Skin of body (tissue), 2 donors: ENCODE results near the gene METTL2B. TPM values are rescaled to one million over a fixed set of nuclear protein-coding genes. Genes with fewer than 3 reads are reported as not detected.
"Not testable (repeated sequence)": the region's sequence is repeated elsewhere in the genome, so short reads cannot be mapped to it uniquely, and the experiment has no call there.

ENCODE experiments used
- DNase-seq: peaks from one replicate; lab custom pipeline; 2025; lab: John Stamatoyannopoulos, UW
- total RNA-seq: library from RNA; depleted of rRNA; stranded (reverse); fragments of >200 nt; gene quantifications from one replicate; pipeline ENCODE4 v1.2.3, GENCODE V29; 2014

The METTL2B gene
- total RNA-seq, 1 donor from 2014 or later: 22.5 TPM

DNA sequence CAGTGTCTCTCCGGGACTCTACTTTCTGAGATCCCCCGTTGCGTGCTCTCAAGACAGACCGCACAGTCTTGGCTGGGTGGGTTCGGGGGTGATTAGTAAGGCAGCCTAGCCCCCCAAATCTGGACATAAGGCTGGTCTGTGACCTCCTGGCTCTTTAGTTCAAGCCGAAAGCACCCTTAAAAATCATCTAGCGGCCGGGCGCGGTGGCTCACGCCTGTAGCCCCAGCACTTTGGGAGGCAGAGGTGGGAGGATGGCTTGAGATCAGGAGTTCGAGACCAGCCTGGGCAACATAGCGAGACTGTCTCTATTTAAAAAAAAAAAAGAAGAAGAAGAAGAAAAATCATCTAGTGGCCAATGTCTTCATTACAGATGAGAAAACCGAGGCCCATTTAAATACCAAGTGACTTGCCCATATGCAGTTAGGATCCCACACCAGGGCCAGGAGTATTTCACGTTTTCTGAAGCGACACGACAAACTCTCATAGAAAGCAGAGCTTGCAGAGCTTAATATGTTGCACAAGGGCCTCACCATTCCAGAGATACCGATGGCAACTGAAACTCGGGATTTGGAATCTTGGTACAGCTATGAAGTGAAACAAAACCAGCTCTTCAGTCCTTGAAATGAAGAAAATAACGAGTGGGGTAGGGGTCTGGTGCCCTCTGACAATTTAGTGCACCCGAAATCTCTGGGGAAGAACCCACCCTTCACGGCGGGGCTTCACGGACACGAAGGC lies 21.6 kb upstream of the METTL2B start:
- peak; percentile 28 for DNase-seq

DNA sequence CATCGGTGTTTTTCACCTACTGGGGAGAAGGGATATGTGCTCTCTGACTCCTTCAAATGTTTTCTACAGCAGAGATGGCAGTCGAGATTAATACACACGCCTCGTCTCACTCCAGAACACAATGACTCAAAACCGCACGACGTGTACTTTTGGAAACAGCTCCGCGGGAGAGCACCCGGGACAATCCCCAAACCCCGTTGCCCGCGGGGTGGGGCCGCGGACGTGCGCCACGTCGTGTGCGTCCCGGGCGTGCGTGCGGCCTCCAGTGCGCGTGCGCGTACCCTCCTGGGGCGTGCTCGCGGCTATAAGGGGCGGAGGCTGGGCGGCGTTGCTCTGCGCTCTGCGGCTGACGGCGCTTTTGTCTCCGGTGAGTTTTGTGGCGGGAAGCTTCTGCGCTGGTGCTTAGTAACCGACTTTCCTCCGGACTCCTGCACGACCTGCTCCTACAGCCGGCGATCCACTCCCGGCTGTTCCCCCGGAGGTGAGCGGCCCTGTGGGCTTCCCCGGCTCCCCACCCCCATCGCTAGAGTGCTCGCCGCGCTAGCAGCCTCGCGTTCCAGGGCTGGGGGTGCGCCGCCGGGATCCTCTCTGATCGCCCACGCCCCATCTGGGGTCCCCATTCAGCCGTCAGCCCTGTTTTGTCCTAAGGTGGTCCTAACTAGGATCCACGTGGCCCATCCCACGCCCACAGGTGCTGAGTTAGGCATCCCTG lies 20.8 kb upstream of the METTL2B start, which contains the start of gene HILPDA:
Gene HILPDA (plus strand): TSS at position 336 of the 712 bp plus-strand sequence. CDS start 1,391 bp downstream, outside the sequence.
- peak; percentile 92 for DNase-seq

DNA sequence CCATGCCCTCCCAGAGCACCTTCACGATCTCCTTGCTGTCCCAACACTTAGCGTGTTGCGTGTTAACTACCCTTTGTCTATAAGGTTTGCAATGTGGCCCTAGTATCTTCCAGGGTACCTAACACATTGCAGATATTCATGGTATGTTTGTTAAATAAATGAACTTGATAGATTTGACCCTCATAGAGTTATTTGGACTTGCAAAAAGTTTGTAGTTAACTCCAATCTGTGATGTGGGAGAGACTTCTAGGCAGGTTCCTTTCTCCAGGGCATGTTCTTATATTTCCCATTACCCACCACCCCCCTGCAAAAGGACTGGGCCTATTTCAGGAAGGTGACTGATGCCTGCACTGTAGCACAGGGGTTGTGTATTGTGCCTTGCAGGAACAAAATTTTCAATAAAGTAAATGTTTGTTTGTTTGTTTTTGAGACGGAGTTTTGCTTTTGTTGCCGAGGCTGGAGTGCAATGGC lies 20.3 kb upstream of the METTL2B start:
- no peak for DNase-seq

DNA sequence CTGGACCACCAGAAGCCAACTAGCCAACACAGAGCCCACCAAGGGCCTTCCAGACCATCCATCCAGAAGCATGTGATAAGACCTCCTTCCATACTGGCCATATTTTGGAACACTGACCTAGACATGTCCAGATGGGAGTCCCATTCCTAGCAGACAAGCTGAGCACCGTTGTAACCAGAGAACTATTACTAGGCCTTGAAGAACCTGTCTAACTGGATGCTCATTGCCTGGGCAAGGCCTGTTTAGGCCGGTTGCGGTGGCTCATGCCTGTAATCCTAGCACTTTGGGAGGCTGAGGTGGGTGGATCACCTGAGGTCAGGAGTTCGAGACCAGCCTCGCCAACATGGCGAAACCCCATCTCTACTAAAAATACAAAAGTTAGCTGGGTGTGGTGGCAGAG lies 19.2 kb upstream of the METTL2B start:
- not testable (repeated sequence) for DNase-seq

GRCh38 chr7:128458956-128459355 lies 17.6 kb upstream of the METTL2B start:
- no peak for DNase-seq

DNA sequence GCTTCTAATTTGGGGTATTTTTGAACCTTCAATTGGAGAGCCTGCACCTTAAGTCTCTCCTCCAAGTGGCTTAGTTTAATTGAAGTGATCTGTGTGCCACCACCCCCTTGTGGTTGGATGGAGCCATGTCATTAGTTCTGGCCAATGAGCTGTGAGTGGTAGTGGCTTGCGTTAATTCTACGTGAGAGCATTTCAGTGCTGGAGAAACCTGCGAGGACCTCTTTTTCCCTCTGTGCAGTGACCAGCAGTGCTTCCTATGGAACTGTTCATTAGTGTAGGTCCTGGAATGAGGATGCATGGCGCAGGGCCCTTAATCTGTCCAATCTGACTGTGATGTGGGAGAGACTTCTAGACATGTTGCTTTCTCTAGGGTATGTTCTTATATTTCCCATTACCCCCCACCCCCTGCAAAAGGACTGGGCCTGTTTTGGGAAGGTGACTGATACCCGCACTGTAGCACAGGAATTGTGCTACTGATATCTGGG lies 17.1 kb upstream of the METTL2B start:
- peak; percentile 46 for DNase-seq

- DNase-seq: no peak
Measured at GRCh38 chr7:128462460-128462859, 14.1 kb upstream of the METTL2B start.

DNA sequence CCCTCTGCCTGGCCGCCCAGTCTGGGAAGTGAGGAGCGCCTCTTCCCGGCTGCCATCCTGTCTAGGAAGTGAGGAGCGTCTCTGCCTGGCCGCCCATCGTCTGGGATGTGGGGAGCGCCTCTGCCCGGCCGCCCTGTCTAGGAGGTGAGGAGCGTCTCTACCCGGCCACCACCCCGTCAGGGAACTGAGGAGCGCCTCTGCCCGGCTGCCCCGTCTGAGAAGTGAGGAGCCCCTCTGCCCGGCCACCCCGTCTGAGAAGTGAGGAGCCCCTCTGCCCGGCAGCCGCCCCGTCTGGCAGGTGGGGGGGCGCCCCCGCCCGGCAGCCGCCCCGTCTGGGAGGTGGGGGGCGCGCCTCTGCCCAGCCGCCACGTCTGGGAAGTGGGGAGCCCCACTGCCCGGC lies 13.2 kb upstream of the METTL2B start:
- not testable (repeated sequence) for DNase-seq

- DNase-seq: not testable (repeated sequence)
Measured at GRCh38 chr7:128463933-128464332, 12.6 kb upstream of the METTL2B start.

GRCh38 chr7:128466871-128467270 lies 9.7 kb upstream of the METTL2B start:
- not testable (repeated sequence) for DNase-seq

DNA sequence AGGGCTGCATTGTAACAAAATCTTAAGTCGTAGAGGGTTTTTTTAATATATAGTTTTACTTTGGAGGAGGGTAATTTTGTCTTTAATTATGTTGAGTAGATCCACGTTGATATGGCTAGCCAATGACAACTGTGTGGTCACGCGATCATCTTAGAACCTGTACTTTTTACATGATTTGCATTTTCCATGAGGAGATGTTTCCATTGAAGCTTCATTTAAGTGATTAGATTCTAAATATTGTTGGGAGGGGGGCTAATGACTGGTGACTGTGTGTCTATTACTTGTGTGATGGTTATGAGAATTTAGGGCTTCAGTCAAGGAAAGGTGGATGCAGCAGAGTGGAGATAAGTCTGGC lies 765 bp downstream of the METTL2B start:
- DNase-seq: not testable (repeated sequence)

GRCh38 chr7:128479082-128479481 lies 2.5 kb downstream of the METTL2B start:
- not testable (repeated sequence) for DNase-seq

- DNase-seq: not testable (repeated sequence)
Measured at GRCh38 chr7:128488134-128488533, 11.6 kb downstream of the METTL2B start.

DNA sequence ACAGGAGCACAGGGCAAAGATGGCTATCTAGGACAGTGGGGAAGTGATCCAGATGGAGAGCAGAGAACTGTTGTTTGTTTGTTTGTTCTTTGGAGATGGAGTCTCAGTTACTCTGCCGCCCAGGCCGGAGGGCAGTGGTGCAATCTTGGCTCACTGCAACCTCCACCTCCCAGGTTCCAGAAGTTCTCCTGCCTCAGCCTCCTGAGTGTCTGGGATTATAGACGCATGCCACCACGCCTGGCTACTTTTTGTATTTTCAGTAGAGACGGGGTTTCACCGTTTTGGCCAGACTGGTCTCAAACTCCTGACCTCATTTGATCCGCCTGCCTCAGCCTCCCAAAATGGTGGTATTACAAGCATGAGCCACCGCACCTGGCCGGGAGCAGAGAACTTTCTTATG lies 20.9 kb downstream of the METTL2B start:
- DNase-seq: no peak

GRCh38 chr7:128505416-128505815 lies 28.9 kb downstream of the METTL2B start:
- DNase-seq: not testable (repeated sequence)

DNA sequence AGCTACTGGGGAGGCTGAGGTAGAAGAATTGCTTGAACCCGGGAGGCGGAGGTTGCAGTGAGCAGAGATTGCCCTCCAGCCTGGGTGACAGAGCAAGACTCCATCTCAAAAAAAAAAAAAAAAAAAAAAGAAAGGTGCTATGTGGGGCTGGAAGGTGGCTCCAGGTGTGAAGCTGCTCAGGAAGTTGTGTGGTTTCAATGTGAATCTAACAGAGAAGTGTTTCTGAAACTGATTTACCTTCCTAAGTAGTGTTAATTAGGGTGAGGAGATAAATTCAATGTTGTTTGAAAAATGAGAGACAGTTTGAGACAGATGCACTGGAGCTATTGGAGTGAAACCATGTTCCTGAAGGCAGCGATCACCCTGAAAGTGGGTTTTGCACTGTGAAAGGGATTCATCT lies 30.3 kb downstream of the METTL2B start:
- not testable (repeated sequence) for DNase-seq

- not testable (repeated sequence) for DNase-seq
Measured at GRCh38 chr7:128507321-128507993, 30.9 kb downstream of the METTL2B start.

DNA sequence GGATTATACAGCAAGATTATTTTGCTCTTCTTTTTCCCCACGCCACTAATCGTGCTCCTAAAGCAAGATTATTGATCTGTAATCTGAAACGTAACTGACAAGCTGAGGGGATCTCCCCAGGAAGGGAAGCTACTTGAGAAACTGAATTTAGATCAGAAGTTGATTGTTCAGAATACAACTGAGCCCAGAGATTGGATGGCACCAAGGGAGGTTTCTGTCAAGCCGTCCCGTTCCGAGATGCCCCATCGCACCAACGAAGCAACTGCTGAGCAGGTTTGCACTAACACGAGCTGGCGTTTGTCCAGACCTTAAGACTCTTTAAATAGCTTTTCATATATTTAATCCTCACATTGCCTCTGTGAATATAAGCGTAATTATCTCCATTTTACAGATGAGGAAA lies 35.1 kb downstream of the METTL2B start:
- DNase-seq: not testable (repeated sequence)

GRCh38 chr7:128515232-128515631 lies 38.7 kb downstream of the METTL2B start:
- DNase-seq: not testable (repeated sequence)

DNA sequence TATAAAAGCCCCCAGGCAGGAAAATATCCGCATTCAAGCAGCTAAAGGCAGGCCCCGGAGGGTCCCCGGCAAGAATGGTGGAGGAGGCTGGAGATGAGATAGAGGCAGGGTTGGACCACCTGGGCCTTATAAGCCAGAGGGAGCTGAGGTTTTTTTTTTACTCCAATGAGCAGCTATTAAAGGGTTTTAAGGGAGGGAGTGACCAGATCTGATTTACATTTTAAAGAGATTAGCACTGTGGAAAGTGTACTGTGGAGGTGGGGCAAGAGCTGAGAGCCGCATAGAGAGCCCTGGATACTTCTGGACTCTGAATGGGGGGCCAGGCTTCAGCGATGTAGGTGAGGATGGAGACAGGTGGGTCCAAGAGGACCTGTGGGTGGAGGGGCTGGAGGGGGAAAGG lies 40.5 kb downstream of the METTL2B start:
- not testable (repeated sequence) for DNase-seq

DNA sequence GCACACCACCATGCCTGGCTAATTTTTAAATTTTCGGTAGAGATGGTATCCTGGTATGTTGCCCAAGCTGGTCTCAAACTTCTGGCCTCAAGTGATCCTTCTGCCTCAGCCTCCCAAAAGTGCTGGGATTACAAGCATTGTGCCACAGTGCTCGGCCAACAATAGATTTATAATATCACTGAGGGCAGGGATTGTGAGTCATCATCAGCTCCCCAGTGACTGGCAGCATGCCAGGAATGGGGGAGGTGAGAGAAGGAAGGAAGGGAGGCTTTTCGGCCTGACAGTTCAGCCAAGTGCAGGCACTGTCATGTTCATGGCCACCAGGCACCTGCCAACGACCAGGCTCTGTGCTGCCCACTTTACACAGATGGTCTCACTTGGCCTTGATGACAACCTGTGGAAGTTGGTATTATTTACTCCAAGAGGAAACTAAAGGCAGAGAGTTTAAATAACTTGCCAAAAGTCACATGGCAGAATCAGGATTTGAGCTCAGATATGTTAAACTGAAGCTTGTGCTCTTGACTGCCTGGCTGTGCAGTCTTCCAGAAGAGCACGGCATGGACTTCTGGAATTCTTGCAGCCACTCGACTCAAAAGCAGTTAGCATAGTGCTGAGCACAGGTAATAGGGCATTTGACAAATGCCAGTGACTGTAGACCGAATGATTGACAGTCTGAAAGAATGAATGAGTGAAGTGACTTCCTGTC lies 46.8 kb downstream of the METTL2B start:
- DNase-seq: not testable (repeated sequence)
